Left ventricle myocardium superior (tissue), 1 donor: ENCODE measurements around the gene SPATC1L. TPM values are rescaled to one million over a fixed set of nuclear protein-coding genes. Genes with fewer than 3 reads are reported as not detected.
"Not testable (repeated sequence)": the region's sequence is repeated elsewhere in the genome, so short reads cannot be mapped to it uniquely, and the experiment has no call there.

Source experiments
- ATAC-seq: fragments of 200-7000 bp; cut with Tn5 transposase; one replicate; pipeline ENCODE4 v1.9.1; 2020; ENCODE audit warnings: mild to moderate bottlenecking, moderate library complexity
- DNase-seq: peaks from one replicate; pipeline ENCODE4 v3.0.0-alpha.2; 2020
- intact Hi-C: fragments of 100-400 bp; cut with micrococcal nuclease; formaldehyde crosslinking; loops from one replicate; pipeline ENCODE4 v1.11.0; 2022
- total RNA-seq: library from RNA; stranded (reverse); fragmentation: NEBNext Ultra II Directional; extraction: Animal tissue kit (Norgen Biotek cat#: 25700); gene quantifications from one replicate; pipeline ENCODE4 v1.2.1, GENCODE V29; 2021
- donor health status: DM: no; HTN: yes; CAD: no; lungs with severe emphysema.

Gene SPATC1L
- total RNA-seq, 1 donor from 2014 or later = 12.0 TPM

GRCh38 chr21:46170436-46171193, 13.6 kb downstream of the SPATC1L start:
- ATAC-seq, intact Hi-C loops, DNase-seq: not testable (repeated sequence)

GRCh38 chr21:46168659-46169386, 15.4 kb downstream of the SPATC1L start:
- intact Hi-C loops = no loop called here
- DNase-seq (no peak), ATAC-seq (no peak)

GRCh38 chr21:46168238-46168637, 16.0 kb downstream of the SPATC1L start:
- DNase-seq (no peak), ATAC-seq (no peak)
- intact Hi-C loops = no loop called here

GRCh38 chr21:46165098-46165497, 19.2 kb downstream of the SPATC1L start:
- DNase-seq (no peak), ATAC-seq (no peak)
- intact Hi-C loops = no loop called here

GRCh38 chr21:46163380-46163779, 20.9 kb downstream of the SPATC1L start:
- DNase-seq (no peak), ATAC-seq (no peak)
- intact Hi-C loops = no loop called here

GRCh38 chr21:46161633-46162592, 22.3 kb downstream of the SPATC1L start:
- peak; percentile 22 for DNase-seq
- no peak for ATAC-seq
- intact Hi-C loops = no loop called here

GRCh38 chr21:46160907-46161632, 23.2 kb downstream of the SPATC1L start:
- intact Hi-C loops = no loop called here
- ATAC-seq = no peak
- peak; percentile 23 for DNase-seq

GRCh38 chr21:46160657-46160906, 23.7 kb downstream of the SPATC1L start:
- ATAC-seq = no peak
- DNase-seq = no peak

GRCh38 chr21:46159841-46160656, 24.2 kb downstream of the SPATC1L start:
- intact Hi-C loops = no loop called here
- ATAC-seq (no peak), DNase-seq (peak; percentile 15)

More at GRCh38 chr21:46160657-46160906, 23.7 kb downstream of the SPATC1L start:
- intact Hi-C loops = no loop called here

GRCh38 chr21:46159390-46159789, 24.9 kb downstream of the SPATC1L start:
- ATAC-seq (no peak), DNase-seq (no peak)
- intact Hi-C loops = no loop called here

- intact Hi-C loops = no loop called here
- DNase-seq = peak; percentile 23
- ATAC-seq = no peak
These were observed 25.5 kb downstream of the SPATC1L start for GRCh38 chr21:46158666-46159300.

GRCh38 chr21:46157987-46158451, 26.2 kb downstream of the SPATC1L start:
- intact Hi-C loops = no loop called here
- ATAC-seq = no peak
- peak; percentile 16 for DNase-seq

- intact Hi-C loops = no loop called here
- ATAC-seq = no peak
- no peak for DNase-seq
These were observed 26.8 kb downstream of the SPATC1L start for GRCh38 chr21:46157396-46157986.

- DNase-seq (no peak), ATAC-seq (no peak)
- intact Hi-C loops = no loop called here
These were observed 27.6 kb downstream of the SPATC1L start for GRCh38 chr21:46156678-46157077.

GRCh38 chr21:46156378-46156645, 27.9 kb downstream of the SPATC1L start:
- DNase-seq (peak; percentile 21), ATAC-seq (no peak)
- intact Hi-C loops = no loop called here

- intact Hi-C loops = no loop called here
- ATAC-seq (no peak), DNase-seq (peak; percentile 22)
These were observed 28.5 kb downstream of the SPATC1L start, which contains the start of gene FTCD for GRCh38 chr21:46155514-46156377. TSS of gene FTCD (minus strand) at chr21:46155579. CDS start at chr21:46155523, 56 bp downstream.
